ENCODE measurements around the gene PIM3.
A peak's percentile ranks its signal among the peaks of the same experiment; 100 is the strongest.
"Not testable (repeated sequence)": the region's sequence is repeated elsewhere in the genome, so short reads cannot be mapped to it uniquely, and the experiment has no call there.

The PIM3 gene

GRCh38 chr22:49942565-49943404 lies 17.8 kb upstream of the PIM3 start:
- Histone ChIP-seq H3K36me3 (no peaks in the 10 kb centered on the region), H3K4me1 (ENCODE audit: control insufficient read depth in 1 of 2, insufficient read depth in 1 of 2, low read depth in 1 of 2, low read length in 1 of 2) (peaks cover 5 to 11% of the 10 kb centered on the region in 2 experiments), H3K9me3 (no peaks in the 10 kb centered on the region), H3K27me3 (no peaks in the 10 kb centered on the region), H3K4me3 (ENCODE audit: low read depth in 1 of 2, low read length in 1 of 2) (no peak overlapping the region), H3K27ac (peak overlapping the region; percentile 21)
- TF ChIP-seq CTCF (IDR thresholded peaks at IDR 0.05) = no peak

GRCh38 chr22:49943405-49943765 lies 17.2 kb upstream of the PIM3 start:
- Histone ChIP-seq H3K27ac (peak overlapping the region; percentile 21), H3K36me3 (no peaks in the 10 kb centered on the region), H3K9me3 (no peaks in the 10 kb centered on the region), H3K4me1 (ENCODE audit: control insufficient read depth in 1 of 2, insufficient read depth in 1 of 2, low read depth in 1 of 2, low read length in 1 of 2) (peaks cover 5 to 11% of the 10 kb centered on the region in 2 experiments), H3K27me3 (no peaks in the 10 kb centered on the region), H3K4me3 (ENCODE audit: low read depth in 1 of 2, low read length in 1 of 2) (no peak overlapping the region)
- TF ChIP-seq CTCF (IDR thresholded peaks at IDR 0.05) = no peak

- H3K9me3 ChIP-seq = no peaks in the 10 kb centered on the region
- H3K4me1 ChIP-seq (ENCODE audit: control insufficient read depth in 1 of 2, insufficient read depth in 1 of 2, low read depth in 1 of 2, low read length in 1 of 2) = peaks cover 5 to 11% of the 10 kb centered on the region in 2 experiments
- H3K27ac ChIP-seq = peak overlapping the region; percentile 91
- no peak for TF ChIP-seq CTCF (IDR thresholded peaks at IDR 0.05)
- no peaks in the 10 kb centered on the region for H3K27me3 ChIP-seq
- no peaks in the 10 kb centered on the region for H3K36me3 ChIP-seq
- no peak overlapping the region for H3K4me3 ChIP-seq (ENCODE audit: low read depth in 1 of 2, low read length in 1 of 2)
Measured at GRCh38 chr22:49943771-49944398, 16.7 kb upstream of the PIM3 start.

GRCh38 chr22:49944399-49944891 lies 16.1 kb upstream of the PIM3 start:
- no peaks in the 10 kb centered on the region for H3K36me3 ChIP-seq
- no peak for TF ChIP-seq CTCF (IDR thresholded peaks at IDR 0.05)

GRCh38 chr22:49945042-49945794 lies 15.4 kb upstream of the PIM3 start:
- peaks cover 5 to 11% of the 10 kb centered on the region in 2 experiments for H3K4me1 ChIP-seq (ENCODE audit: control insufficient read depth in 1 of 2, insufficient read depth in 1 of 2, low read depth in 1 of 2, low read length in 1 of 2)
- H3K9me3 ChIP-seq; H3K27me3 ChIP-seq; H3K4me3 ChIP-seq (ENCODE audit: low read depth in 1 of 2, low read length in 1 of 2); H3K36me3 ChIP-seq: not testable (repeated sequence)
- H3K27ac ChIP-seq = peak overlapping the region; percentile 82

More at GRCh38 chr22:49944399-49944891, 16.1 kb upstream of the PIM3 start:
- H3K9me3 ChIP-seq = no peaks in the 10 kb centered on the region
- H3K4me1 ChIP-seq (ENCODE audit: control insufficient read depth in 1 of 2, insufficient read depth in 1 of 2, low read depth in 1 of 2, low read length in 1 of 2) = peaks cover 5 to 11% of the 10 kb centered on the region in 2 experiments
- H3K27ac ChIP-seq = peak overlapping the region; percentile 91
- H3K4me3 ChIP-seq (ENCODE audit: low read depth in 1 of 2, low read length in 1 of 2) = no peak overlapping the region
- H3K27me3 ChIP-seq = no peaks in the 10 kb centered on the region

Data from neutrophil (primary cell).